H9 (cell line): ENCODE data around the gene UPP1. TPM values are rescaled to one million over a fixed set of nuclear protein-coding genes. Genes with fewer than 3 reads are reported as not detected.

Experiments used
- DNase-seq: peaks from one replicate; pipeline ENCODE4 v3.0.0-alpha.2; 2017
- H2AFZ ChIP-seq: one replicate; pipeline ENCODE4 v1.6.1; 2013; ENCODE audit warnings: mild to moderate bottlenecking, low read length, control low read depth, moderate library complexity
- H2AK5ac ChIP-seq: 2 replicates; pipeline ENCODE4 v1.6.1; 2013; ENCODE audit warnings: low read length, control low read depth, mixed read lengths; ENCODE audit not compliant: insufficient read length
- H2BK120ac ChIP-seq: one replicate; pipeline ENCODE4 v1.6.1; 2013; ENCODE audit warnings: low read depth, mild to moderate bottlenecking, low read length, control low read depth, inconsistent platforms; ENCODE audit not compliant: poor library complexity, severe bottlenecking
- H2BK12ac ChIP-seq: 2 replicates; pipeline ENCODE4 v1.6.1; 2013; ENCODE audit warnings: low read length, control low read depth, mixed read lengths, low read depth; ENCODE audit not compliant: insufficient read length
- H2BK15ac ChIP-seq: 2 replicates; pipeline ENCODE4 v1.6.1; 2013; ENCODE audit warnings: low read depth, low read length, control low read depth
- H2BK20ac ChIP-seq: one replicate; pipeline ENCODE4 v1.6.1; 2013; ENCODE audit warnings: low read depth, mild to moderate bottlenecking, low read length, control low read depth, inconsistent platforms; ENCODE audit not compliant: poor library complexity, severe bottlenecking
- H2BK5ac ChIP-seq: 2 replicates; pipeline ENCODE4 v1.6.1; 2013; ENCODE audit warnings: low read length, control low read depth, mixed read lengths; ENCODE audit not compliant: insufficient read length
- H3K14ac ChIP-seq: 2 replicates; pipeline ENCODE4 v1.6.1; 2013; ENCODE audit warnings: low read length, control low read depth; ENCODE audit not compliant: insufficient read depth
- H3K18ac ChIP-seq: 2 replicates; pipeline ENCODE4 v1.6.1; 2013; ENCODE audit warnings: low read depth, mild to moderate bottlenecking, mixed read lengths, low read length, control low read depth; ENCODE audit not compliant: insufficient read length
- H3K23ac ChIP-seq: 2 replicates; pipeline ENCODE4 v1.6.1; 2013; ENCODE audit warnings: low read length, control low read depth, mixed read lengths, low read depth; ENCODE audit not compliant: insufficient read length
- H3K23me2 ChIP-seq: 2 replicates; pipeline ENCODE4 v1.6.1; 2013; ENCODE audit warnings: low read depth, mild to moderate bottlenecking, mixed read lengths, low read length, control low read depth; ENCODE audit not compliant: insufficient read length, poor library complexity, severe bottlenecking
- H3K27ac ChIP-seq: 2 replicates; pipeline ENCODE4 v1.5.1; 2013; ENCODE audit warnings: low read length, control low read depth, mixed read lengths, low read depth; ENCODE audit not compliant: insufficient read length
- H3K27me3 ChIP-seq: 2 replicates; pipeline ENCODE4 v1.6.1; 2013; ENCODE audit warnings: low read length, control low read depth, inconsistent platforms; ENCODE audit not compliant: insufficient read depth
- H3K4ac ChIP-seq: 2 replicates; pipeline ENCODE4 v1.6.1; 2013; ENCODE audit warnings: low read depth, mild to moderate bottlenecking, control low read depth, inconsistent platforms, low read length, moderate library complexity
- H3K4me1 ChIP-seq: 2 replicates; pipeline ENCODE4 v1.6.1; 2013; ENCODE audit warnings: low read length, control low read depth, inconsistent platforms; ENCODE audit not compliant: insufficient read depth
- H3K4me2 ChIP-seq: 2 replicates; pipeline ENCODE4 v1.6.1; 2013; ENCODE audit warnings: low read length, control low read depth, mixed read lengths; ENCODE audit not compliant: insufficient read length, insufficient read depth
- H3K56ac ChIP-seq: 2 replicates; pipeline ENCODE4 v1.6.1; 2013; ENCODE audit warnings: low read depth, mild to moderate bottlenecking, mixed read lengths, low read length, control low read depth; ENCODE audit not compliant: insufficient read length
- H3K79me1 ChIP-seq: 2 replicates; pipeline ENCODE4 v1.6.1; 2013; ENCODE audit warnings: low read depth, mild to moderate bottlenecking, moderate library complexity, low read length, control low read depth, inconsistent platforms; ENCODE audit not compliant: insufficient read depth, poor library complexity, severe bottlenecking
- H3K79me2 ChIP-seq: 2 replicates; pipeline ENCODE4 v1.6.1; 2013; ENCODE audit warnings: low read length, control low read depth, inconsistent platforms; ENCODE audit not compliant: insufficient read depth
- H3K9ac ChIP-seq: 2 replicates; pipeline ENCODE4 v1.6.1; 2013; ENCODE audit warnings: low read length, control low read depth, mixed read lengths; ENCODE audit not compliant: insufficient read length; ENCODE audit errors: extremely low read depth
- H3K9me3 ChIP-seq: one replicate; pipeline ENCODE4 v1.6.1; 2013; ENCODE audit warnings: low read depth, low read length, inconsistent platforms; ENCODE audit not compliant: control insufficient read depth
- H3T11ph ChIP-seq: one replicate; pipeline ENCODE4 v1.6.1; 2013; ENCODE audit warnings: mild to moderate bottlenecking, low read length, control low read depth, inconsistent platforms
- H4K20me1 ChIP-seq: one replicate; pipeline ENCODE4 v1.6.1; 2013; ENCODE audit not compliant: control insufficient read depth, insufficient read length, insufficient read depth
- H4K5ac ChIP-seq: 2 replicates; pipeline ENCODE4 v1.6.1; 2013; ENCODE audit warnings: low read depth, mild to moderate bottlenecking, mixed read lengths, low read length, control low read depth; ENCODE audit not compliant: insufficient read length
- H4K8ac ChIP-seq: replicated peaks from 2 replicates; pipeline ENCODE4 v1.6.1; 2013; ENCODE audit warnings: low read length, control low read depth, mixed read lengths, low read depth; ENCODE audit not compliant: insufficient read length
- H4K91ac ChIP-seq: 2 replicates; pipeline ENCODE4 v1.6.1; 2013; ENCODE audit warnings: low read depth, mild to moderate bottlenecking, moderate library complexity, mixed read lengths, low read length, control low read depth; ENCODE audit not compliant: insufficient read length
- H3K27ac Mint-ChIP-seq, 3 experiments: 2 replicates in 2 of 3; 3 replicates in 1 of 3; pipeline ENCODE4 v1.8.0; 2020 to 2021; ENCODE audit warnings: mixed read lengths in 3 of 3, mild to moderate bottlenecking in 1 of 3, moderate library complexity in 1 of 3
- H3K27me3 Mint-ChIP-seq: 2 replicates; pipeline ENCODE4 v1.8.0; 2021; ENCODE audit warnings: low read depth, mild to moderate bottlenecking, moderate library complexity, mixed read lengths
- H3K36me3 Mint-ChIP-seq, 3 experiments: 2 replicates in 2 of 3; 3 replicates in 1 of 3; pipeline ENCODE4 v1.8.0; 2020 to 2021; ENCODE audit warnings: low read depth in 3 of 3, mixed read lengths in 3 of 3; ENCODE audit not compliant: insufficient read depth in 1 of 3
- H3K4me1 Mint-ChIP-seq, 2 experiments: 2 replicates each; pipeline ENCODE4 v1.8.0; 2020; ENCODE audit warnings: mixed read lengths in 2 of 2
- H3K4me3 Mint-ChIP-seq, 2 experiments: 2 replicates in 1 of 2; 3 replicates in 1 of 2; pipeline ENCODE4 v1.8.0; 2020 to 2021; ENCODE audit warnings: mild to moderate bottlenecking in 2 of 2, mixed read lengths in 2 of 2, moderate library complexity in 1 of 2
- H3K9me3 Mint-ChIP-seq, 2 experiments: 2 replicates in 1 of 2; 3 replicates in 1 of 2; pipeline ENCODE4 v1.8.0; 2020; ENCODE audit warnings: mild to moderate bottlenecking in 2 of 2, mixed read lengths in 2 of 2, moderate library complexity in 1 of 2
- CTCF ChIP-seq: fragments of 200-600 bp; sonication (generic); conservative IDR thresholded peaks from 3 replicates; pipeline ENCODE4 v1.8.0; 2021; ENCODE audit warnings: antibody characterized with exemption, mild to moderate bottlenecking
- WGBS: extraction: QIAGEN DNeasy Blood & Tissue Kit; methylation state at CpG from one replicate; pipeline ENCODE4 v1.1.7; 2013; ENCODE audit warnings: missing lambda C conversion rate, low lambda C conversion rate, mixed read lengths; ENCODE audit not compliant: insufficient read length; ENCODE audit errors: extremely low coverage; 5-methylcytosine and 5-hydroxymethylcytosine counted together
- total RNA-seq: library from RNA; stranded (reverse); gene quantifications from 2 replicates; pipeline ENCODE4 v1.2.1, GENCODE V29; 2021

Gene UPP1
- total RNA-seq, 1 experiment from 2014 or later = 34.2 TPM

GRCh38 chr7:48144291-48144768, 55.3 kb downstream of the UPP1 start:
- H3K27me3 ChIP-seq = no peaks in the 10 kb centered on the region
- no peak overlapping the region for H3K56ac ChIP-seq
- no peak overlapping the region for H2BK5ac ChIP-seq
- H3K4me2 ChIP-seq = no peak overlapping the region
- Mint-ChIP-seq H3K9me3 (peaks cover 25 to 37% of the 10 kb centered on the region in 2 experiments), H3K36me3 (peaks cover 0 to 38% (median 32%) of the 10 kb centered on the region in 3 experiments; a peak in 6 of 7 replicates), H3K4me1 (peaks cover 40 to 76% of the 10 kb centered on the region in 2 experiments), H3K27me3 (no peaks in the 10 kb centered on the region), H3K27ac (0 out of 7 replicates have a peak overlapping the region, but pooled peaks of 1 of the 3 experiments have one; percentile 7), H3K4me3 (no peak overlapping the region)
- TF ChIP-seq CTCF = no peak
- H3K79me2 ChIP-seq = no peaks in the 10 kb centered on the region
- no peak overlapping the region for H3T11ph ChIP-seq
- no peak overlapping the region for H2BK20ac ChIP-seq
- H4K8ac ChIP-seq = no peak overlapping the region
- no peak overlapping the region for H3K4ac ChIP-seq
- H2BK12ac ChIP-seq = no peak overlapping the region
- WGBS = no CpG with 5 or more reads among the region's 4 CpGs
- no peak overlapping the region for H2AFZ ChIP-seq
- H3K9me3 ChIP-seq = peaks cover 4% of the 10 kb centered on the region
- no peaks in the 10 kb centered on the region for H3K79me1 ChIP-seq
- peaks cover 9% of the 10 kb centered on the region; the same call in 1 of the 2 replicates for H3K4me1 ChIP-seq
- no peaks in the 10 kb centered on the region for H3K23me2 ChIP-seq
- H3K18ac ChIP-seq = no peak overlapping the region
- DNase-seq = no peak
- no peak overlapping the region for H2AK5ac ChIP-seq
- H4K5ac ChIP-seq = no peak overlapping the region
- H3K9ac ChIP-seq = no peak overlapping the region
- no peak overlapping the region for H3K27ac ChIP-seq
- H3K14ac ChIP-seq = no peak overlapping the region
- H4K91ac ChIP-seq = no peak overlapping the region
- no peak overlapping the region for H3K23ac ChIP-seq
- no peaks in the 10 kb centered on the region for H4K20me1 ChIP-seq
- H2BK15ac ChIP-seq = no peak overlapping the region
- H2BK120ac ChIP-seq = no peak overlapping the region
